GM19240 (cell line): ENCODE results near the gene DEFB114.
"Not testable (repeated sequence)": the region's sequence is repeated elsewhere in the genome, so short reads cannot be mapped to it uniquely, and the experiment has no call there.

Experiments
- DNase-seq: peaks from one replicate; pipeline ENCODE4 v3.0.0; 2011; ENCODE audit warnings: low spot score; ENCODE audit not compliant: insufficient read length

The DEFB114 gene, protein sequence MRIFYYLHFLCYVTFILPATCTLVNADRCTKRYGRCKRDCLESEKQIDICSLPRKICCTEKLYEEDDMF

GRCh38 chr6:49964064-49964463 is at the start of gene DEFB114:
Gene DEFB114, minus strand, starts transcription at chr6:49964164. Its CDS starts 59 bp downstream, at chr6:49964105.
- DNase-seq = no peak

DNA sequence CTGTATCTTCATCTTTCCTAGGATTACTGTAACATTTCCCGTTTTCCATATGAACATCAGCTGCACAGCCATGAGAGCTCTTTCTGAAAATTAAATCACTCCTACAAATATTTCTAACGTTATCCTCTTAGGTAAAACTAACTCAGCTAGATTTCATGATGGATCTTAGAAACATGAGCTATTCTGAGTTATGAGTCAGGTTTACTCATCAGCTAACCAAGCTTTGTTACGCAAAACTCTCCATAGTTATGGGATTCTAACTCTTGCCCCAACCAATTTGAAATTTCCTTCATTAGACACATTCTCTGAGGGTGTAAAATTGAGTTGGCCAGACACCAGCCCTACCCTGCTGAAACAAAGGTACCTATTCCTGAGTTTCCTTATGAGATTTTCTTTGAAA is 43.9 kb upstream of the DEFB114 start:
- no peak for DNase-seq

GRCh38 chr6:50003139-50003538 is 39.2 kb upstream of the DEFB114 start:
- DNase-seq = no peak

- DNase-seq = no peak
Observed at GRCh38 chr6:49995278-49995677, 31.3 kb upstream of the DEFB114 start.

- no peak for DNase-seq
Observed at GRCh38 chr6:49988900-49989299, 24.9 kb upstream of the DEFB114 start.

GRCh38 chr6:49987749-49988148 is 23.8 kb upstream of the DEFB114 start:
- DNase-seq = no peak

DNA sequence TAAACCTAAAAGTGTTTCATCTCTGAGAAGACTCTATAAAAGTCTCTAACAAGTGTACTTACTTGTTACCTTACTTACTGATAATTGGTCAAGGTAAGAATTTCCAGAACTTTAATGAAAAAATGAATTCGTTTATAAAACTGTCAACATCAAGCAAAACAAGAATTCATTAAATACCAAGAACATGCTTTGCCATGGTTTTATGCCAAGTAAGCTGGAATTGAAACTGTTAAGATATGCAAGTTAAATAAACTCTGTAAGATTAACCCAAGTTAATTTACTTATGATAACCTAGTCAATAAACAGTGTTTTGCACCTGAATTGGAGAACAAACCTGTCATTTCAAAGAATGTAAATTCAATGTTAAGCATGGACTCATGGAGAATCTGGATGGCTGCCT is 22.6 kb upstream of the DEFB114 start:
- no peak for DNase-seq

- DNase-seq = no peak
Observed at GRCh38 chr6:49982046-49982445, 18.1 kb upstream of the DEFB114 start.

DNA sequence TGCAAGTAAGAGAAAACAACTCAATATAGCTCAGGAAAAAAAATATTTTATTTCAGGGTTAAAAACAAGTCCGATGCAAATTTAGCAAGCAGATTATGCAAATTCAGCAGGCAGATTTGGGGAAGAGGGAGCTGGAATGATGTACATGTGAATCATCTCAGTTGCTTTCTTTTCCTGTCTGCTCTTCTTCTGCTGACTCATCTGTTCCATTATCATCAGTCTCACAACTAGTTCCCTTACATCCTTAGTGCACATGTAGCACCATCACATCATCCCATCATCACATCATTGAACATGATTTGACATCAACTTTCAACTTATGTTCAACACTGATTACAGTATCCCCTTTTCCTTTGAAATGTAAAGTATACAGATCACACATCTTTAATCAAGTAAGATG is 16.9 kb upstream of the DEFB114 start:
- DNase-seq = no peak

DNA sequence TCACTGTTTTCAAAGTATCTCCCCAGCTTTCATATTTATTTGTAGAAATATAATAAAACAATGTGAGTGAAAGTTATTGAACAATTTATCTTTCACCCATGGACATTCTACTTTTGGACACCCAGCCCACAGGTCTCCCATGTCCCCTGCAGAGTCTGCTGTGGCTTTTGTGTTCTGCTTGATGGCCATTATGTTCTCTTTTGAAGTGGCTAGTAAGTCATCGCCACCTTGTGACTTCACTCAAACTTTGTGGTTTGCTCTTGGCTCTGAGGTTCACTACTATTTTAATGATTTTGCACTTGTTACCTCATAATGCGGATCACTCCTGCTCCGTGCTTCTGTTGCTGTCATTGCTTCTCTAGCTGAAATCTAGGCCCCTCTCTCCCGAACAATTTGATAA is 15.6 kb upstream of the DEFB114 start:
- DNase-seq = no peak

GRCh38 chr6:49978332-49979226 is 14.6 kb upstream of the DEFB114 start:
- DNase-seq = no peak

GRCh38 chr6:49969605-49970004 is 5.6 kb upstream of the DEFB114 start, which contains the start of gene DEFB113:
Gene DEFB113, minus strand, starts transcription at chr6:49969625. Its CDS starts 0 bp downstream, at chr6:49969625.
- DNase-seq = no peak

DNA sequence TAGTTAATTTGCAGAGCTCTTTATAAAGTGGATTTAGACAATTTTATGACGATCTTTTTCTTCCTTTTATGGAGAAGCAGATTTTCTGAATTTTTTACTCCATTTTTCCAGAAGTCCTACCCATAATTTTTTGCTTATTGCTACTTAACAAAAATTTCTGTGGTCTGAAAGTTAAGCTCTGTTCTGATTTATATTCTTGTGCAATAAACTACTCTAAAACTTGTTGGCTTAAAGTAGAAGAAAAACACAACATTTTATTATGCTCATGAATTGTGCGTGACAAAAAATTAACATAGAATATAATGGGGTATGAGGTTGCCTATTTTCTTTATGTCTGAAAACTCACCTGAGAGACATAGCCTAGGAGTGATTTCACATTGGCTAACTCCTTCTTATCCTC is 2.9 kb upstream of the DEFB114 start:
- DNase-seq = no peak

- no peak for DNase-seq
Observed at GRCh38 chr6:49966334-49966733, 2.4 kb upstream of the DEFB114 start.

DNA sequence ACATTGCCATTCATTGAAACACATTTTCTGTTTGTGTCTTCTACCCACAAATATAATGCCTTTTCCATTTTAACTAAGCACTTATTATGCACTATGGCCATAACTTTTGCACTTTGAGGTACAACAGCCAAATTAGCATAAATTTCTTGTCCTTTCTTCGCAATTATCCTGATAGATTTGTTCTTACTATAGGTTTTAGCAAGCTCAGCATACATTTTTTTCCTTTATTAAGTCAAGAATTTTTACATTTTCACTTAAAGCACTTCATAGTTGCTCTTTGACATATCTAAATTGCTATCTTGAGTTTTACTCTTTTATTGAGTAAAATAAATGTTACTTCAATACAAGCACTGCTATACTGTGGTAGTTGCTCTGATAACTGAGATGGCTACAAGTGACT is 5.8 kb downstream of the DEFB114 start:
- DNase-seq = no peak

GRCh38 chr6:49955847-49956246 is 8.1 kb downstream of the DEFB114 start:
- no peak for DNase-seq

GRCh38 chr6:49951926-49952325 is 12.0 kb downstream of the DEFB114 start:
- DNase-seq = no peak

GRCh38 chr6:49950415-49950751 is 13.6 kb downstream of the DEFB114 start:
- no peak for DNase-seq

DNA sequence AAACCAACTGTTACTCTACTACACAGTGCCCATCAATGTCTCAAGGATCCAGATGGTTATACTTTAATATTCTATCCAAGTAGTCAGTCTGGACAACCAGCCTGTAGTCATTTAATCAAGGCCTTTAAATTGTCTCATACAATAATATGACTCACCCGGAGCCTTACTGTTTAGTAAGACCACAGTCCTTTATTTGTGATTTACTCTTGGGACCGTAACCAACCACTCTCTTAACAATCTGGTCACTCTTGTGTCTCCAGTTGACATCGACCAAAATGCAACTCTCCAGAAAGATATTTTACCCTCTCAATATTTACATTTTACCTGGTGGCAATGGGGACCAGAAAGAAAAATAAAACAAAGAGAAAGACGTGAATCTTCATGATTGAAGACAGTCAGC is 14.9 kb downstream of the DEFB114 start:
- DNase-seq = no peak

- DNase-seq = no peak
Observed at GRCh38 chr6:49946835-49947234, 17.1 kb downstream of the DEFB114 start.

GRCh38 chr6:49944068-49944467 is 19.9 kb downstream of the DEFB114 start:
- not testable (repeated sequence) for DNase-seq

DNA sequence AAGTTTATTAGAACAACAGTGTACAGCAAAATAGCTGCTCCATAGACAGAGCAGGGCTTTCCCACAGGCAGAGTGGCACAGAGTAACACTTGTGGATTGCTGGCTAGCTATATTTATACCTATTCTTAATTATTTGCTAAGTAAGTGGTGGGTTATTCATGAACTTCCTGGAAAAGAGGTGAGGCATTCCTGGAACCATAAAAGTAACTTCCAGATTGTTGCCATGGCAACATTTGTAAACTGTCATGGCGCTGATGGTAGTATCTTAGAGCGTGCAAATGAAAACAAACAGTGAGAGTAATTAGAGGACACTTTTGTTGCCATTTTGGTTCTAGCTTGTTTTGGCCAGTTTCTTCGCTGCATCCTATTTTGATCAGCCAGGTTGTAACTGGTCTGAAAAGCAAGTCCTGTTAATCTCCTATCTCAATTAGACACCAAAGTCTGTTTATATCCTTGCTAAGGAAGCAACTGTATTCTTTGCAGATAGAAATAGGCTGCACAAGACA is 23.9 kb downstream of the DEFB114 start:
- DNase-seq = no peak

- DNase-seq = no peak
Observed at GRCh38 chr6:49937811-49938210, 26.2 kb downstream of the DEFB114 start.
